NCI-H2107 treated with DMSO at 0.1 percent for 48 hours (cell line): Measurements from ENCODE around the gene PCED1A.
A peak's percentile ranks its signal among the peaks of the same experiment; 100 is the strongest.

ENCODE experiments used
- DNase-seq: peaks from one replicate; lab custom pipeline; 2025; ENCODE audit not compliant: unreplicated experiment; lab: John Stamatoyannopoulos, UW

PCED1A gene, protein sequence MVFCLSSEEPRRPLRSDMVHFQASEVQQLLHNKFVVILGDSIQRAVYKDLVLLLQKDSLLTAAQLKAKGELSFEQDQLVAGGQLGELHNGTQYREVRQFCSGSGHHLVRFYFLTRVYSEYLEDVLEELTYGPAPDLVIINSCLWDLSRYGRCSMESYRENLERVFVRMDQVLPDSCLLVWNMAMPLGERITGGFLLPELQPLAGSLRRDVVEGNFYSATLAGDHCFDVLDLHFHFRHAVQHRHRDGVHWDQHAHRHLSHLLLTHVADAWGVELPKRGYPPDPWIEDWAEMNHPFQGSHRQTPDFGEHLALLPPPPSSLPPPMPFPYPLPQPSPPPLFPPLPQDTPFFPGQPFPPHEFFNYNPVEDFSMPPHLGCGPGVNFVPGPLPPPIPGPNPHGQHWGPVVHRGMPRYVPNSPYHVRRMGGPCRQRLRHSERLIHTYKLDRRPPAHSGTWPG

DNA sequence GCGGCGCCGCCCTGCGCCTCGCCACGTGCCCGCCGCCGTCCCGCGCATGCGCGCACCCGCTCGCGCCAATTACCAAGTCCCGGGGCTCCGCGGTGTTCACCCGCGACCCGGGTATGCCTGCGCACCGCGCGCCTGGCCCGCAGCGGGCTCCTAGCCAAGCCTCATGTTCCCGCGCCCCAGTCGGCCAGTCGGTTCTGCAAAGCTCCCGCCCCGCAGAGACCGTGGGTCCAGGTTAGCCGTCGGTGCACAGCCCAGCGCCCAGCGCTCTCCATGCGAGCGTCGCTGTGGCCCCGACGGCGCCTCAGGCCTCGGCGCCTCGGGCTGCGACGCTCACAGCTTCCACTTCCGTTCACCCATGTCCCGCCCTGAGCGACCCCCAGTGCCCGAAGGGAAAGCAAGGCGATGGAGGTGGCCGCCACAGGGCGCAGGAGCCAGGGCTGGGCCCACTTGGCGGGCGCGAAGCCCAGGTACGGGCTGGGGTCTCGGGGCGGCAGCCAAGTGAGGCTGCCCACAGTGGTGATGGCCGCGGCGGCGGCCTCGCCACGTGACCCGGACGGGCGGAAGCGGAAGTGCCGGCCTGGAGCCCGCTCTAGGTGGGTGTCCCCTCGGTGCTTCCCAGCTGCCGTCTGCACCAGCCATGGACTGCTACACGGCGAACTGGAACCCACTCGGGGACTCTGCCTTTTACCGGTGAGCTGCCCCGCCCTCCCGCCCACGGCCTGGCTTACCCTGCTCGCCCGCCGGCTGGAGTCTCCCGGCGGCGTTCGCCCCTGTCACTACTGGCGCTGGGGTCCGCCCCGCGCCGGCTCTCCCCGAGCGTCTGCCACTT is at the start of gene PCED1A, which contains the start of gene VPS16:
TSS of gene PCED1A (minus strand) at position 518 of the 829 bp plus-strand sequence. CDS start 743 bp downstream, outside the sequence.
TSS of gene VPS16 (plus strand) at position 608 of the 829 bp plus-strand sequence. CDS start at position 638, 30 bp downstream.
- peak; percentile 14 for DNase-seq

DNA sequence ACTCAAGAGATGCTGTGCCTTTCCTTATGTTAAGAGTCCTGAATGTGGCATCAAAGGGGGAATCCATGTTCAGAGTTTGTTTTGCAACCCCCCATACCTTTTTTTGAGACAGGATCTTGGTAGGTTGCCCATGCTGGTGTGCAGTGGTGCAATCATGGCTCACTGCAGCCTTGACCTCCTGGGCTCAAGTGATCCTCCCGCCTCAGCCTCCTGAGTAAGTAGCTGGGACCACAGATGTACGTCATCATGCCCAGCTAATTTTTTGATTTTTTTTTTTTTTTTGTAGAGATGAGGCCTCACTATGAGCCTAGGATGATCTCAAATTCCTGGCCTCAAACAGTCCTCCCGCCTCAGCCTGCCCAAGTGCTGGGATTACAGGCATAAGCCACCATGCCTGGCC is 49.3 kb upstream of the PCED1A start:
- no peak for DNase-seq

DNA sequence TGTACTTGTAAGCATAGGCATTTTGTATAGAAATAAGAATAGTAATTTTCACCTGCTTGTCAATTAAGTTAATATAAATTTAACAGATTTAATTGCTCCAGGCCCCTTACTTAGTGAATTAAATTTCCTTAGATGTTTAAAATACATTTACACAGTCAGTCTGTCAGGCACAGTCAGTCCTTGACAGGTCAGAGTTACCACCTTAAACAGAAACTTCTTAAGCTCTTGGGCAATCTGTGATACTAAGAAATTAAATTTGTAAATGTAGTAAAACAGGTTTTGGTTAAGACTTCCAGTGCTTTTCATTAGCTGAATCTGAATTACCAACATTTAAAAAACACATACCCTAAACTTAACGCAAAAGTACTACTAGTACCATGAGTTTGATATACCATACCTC is 48.8 kb upstream of the PCED1A start:
- DNase-seq, result no peak

DNA sequence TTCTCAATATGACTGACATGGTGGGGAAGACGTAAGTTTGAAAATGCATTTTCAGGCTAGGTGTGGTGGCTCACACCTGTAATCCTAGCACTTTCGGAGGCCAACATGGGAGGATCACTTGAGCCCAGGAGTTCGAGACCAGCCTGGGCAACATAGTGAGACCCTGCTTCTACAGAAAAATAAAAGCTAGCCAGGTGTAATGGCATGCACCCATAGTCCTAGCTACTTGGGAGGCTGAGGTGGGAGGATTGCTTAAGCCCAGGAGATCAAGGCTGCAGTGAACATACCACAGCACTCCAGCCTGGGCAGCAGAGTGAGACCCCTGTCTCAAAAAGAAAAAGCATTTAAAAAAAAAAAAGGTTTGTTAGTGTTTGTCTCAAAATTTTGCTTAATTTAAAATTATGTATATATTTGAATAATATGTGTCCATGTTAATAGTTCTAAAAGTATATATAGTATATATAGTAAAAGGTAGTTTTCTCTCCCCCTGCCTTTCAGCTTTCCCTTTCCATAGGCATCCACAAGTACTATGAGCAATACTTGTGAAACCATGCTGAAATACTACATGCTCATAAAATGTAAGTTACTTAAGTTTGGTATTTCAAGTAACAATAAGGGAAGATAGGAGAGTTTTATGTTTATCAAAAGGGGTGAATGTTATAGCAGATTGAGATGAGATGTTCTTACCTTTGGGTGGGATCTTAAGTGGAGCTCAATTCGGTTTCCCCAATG is 47.9 kb upstream of the PCED1A start:
- no peak for DNase-seq

DNA sequence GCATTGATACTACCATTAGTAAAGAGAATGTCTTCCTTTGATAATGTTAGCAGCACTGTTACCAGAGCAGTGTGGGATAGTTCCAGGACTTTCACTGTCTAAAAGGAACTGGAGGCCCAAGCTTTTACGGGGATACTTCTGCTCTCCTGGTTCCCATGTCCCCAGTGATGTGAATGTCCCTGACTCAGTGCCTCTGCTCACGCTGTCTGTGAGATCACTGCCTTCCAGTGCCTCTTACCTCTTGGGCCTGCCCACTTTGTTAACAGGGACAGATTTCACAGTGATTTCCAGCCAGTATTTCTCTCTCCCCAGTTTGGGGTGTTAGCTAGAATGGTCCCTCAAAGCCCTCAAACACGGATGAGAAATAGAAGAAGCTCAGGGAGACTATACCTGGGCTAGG is 47.3 kb upstream of the PCED1A start:
- no peak for DNase-seq

DNA sequence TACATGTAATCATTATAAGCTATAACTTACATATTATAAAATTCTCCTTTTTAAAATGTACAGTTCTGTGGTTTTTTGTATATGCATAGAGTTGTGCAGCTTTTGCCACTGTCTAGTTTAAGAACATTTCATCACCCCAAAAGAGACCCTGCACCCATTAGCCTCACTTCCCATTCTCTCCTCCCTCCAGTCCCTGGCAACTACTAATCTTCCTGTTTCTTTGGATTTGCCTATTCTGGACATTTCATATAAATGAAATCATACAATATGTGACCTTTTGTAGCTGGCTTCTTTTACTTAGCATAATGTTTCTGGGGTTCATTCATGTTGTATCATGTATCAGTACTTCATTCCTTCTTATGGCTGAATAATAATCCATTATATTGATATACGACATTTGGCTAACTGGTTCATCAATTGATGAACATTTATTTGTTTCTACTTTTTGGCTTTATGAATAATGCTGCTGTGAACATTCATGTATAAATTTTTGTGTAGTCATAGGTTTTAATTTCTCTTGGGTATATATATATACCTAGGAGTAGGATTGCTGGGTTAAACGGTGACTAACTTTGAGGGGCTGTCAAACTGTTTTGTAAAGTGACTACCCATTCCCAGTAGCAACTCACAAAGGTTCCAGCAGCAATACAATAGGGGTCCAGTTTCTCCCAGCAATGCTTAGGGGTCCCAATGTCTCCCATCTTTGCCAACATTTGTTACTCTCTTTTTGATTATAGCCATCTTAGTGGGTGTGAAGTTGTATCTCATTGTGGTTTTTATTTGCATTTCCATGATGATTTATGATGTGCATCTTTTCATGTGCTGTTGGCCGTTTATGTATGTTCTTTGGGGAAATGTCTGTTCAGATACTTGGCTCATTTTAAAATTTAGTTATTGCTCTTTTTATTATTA is 43.5 kb upstream of the PCED1A start:
- no peak for DNase-seq

DNA sequence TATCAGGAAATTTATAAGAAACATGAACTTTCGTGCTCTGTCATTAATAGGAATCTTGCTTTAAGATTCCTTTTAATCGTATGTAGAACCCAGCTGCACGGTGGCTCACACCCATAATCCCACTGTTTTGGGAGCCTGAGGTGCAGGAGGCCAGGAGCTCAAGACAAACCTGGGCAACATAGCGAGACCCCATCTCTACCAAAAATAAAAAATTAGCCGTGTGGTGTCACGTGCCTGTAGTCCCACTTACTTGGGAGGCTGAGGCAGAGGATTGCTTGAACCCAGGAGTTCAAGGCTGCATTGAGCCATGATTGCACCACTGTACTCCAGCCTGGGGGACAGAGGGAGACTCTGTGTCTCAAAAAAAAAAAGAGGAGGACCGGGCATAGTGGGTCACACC is 40.2 kb upstream of the PCED1A start:
- DNase-seq, result no peak

DNA sequence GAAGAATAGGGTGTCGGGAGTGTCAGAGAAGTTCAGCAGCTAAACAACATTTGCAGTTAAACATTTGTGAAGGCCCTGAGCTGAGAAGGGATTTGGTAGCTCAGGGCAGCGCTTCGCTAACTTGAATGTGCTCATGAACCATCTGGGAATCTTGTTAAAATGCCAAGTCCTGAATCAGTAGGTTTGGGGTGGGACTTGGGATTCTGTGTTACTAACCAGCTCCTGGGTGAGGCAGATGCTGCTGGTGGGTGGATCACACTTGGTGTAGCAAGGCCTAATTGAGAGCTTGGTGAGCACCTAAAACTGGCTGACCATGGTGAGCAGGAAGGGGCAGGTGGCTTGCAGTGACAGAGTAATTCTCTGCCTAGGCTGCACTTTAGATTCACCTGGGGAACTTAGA is 38.7 kb upstream of the PCED1A start:
- no peak for DNase-seq

DNA sequence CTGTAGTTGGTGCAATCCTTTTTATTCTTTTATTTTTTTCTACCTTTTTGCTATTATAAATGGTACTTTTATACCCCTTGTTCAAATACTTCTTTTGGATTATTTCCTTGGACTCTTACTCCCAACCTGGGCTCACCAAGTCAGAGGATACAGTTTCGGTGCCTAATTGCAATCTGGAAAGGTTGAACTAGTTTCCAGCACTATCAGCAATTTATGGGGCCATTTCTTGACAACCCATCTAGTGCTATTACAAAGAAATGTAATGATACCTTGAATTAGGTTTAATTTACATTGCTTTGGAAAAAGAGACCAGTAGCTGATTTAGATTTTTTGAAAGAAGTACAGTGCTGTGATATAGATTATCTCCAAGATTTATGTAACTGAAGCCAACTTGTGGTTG is 38.1 kb upstream of the PCED1A start:
- no peak for DNase-seq

DNA sequence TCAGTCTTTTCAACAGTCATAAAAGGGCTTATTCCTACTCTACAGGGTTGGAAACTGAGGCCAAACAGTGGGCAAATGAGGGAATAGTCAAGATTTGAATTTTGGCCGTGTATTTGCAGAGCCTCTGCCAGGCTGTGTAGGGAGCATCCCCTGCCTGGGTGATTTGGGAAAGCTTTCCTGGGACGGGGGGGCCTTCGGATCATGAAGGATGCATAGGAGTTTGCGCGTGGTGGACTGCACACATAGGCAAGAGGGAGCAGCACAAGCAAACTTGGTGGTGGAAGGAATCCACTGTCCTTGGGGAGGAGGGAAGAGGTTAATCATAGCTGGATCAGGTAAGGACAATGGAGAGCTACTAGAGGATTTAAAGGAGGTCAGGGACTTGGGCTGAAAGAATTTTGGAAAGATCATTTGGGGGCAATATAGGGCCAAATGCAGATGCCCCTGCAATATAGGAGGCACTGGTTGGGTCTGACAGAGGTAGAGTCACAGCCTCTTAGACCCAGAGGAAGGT is 35.3 kb upstream of the PCED1A start:
- DNase-seq, result no peak

DNA sequence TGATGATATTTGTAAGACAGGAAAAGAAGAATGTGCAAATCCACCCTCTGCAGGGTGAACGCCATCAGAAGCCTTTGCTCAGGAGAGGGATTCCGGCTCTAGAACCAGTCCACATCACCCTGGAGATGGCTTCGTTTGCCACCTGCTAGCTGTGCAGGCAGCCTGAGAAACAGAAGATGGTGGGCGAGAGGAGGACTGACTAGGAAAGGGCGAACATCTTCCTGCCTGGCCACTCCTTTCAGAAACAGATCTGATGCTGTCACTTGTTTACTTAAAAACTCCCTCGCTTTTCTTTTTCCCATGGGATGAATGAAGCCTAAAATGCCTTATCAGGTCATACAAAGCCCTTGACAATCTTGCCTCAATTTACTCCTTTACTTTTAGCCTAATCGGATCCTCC is 34.0 kb upstream of the PCED1A start:
- no peak for DNase-seq

DNA sequence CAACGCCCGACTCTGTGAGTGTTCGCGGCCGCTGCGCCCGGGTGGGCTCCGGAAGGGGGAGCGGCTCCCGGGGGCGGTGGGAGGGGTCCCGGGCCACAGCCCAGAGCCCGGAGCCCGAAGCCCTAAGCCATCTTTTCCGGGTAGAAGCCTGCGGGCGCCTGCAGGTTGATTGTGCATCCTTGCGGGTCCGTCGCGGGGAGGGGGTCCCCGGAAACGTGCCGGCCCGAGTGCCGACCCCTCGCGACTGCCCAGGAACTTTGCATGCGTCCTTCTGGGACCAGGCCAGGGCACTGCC is 33.2 kb upstream of the PCED1A start:
- DNase-seq, result no peak

DNA sequence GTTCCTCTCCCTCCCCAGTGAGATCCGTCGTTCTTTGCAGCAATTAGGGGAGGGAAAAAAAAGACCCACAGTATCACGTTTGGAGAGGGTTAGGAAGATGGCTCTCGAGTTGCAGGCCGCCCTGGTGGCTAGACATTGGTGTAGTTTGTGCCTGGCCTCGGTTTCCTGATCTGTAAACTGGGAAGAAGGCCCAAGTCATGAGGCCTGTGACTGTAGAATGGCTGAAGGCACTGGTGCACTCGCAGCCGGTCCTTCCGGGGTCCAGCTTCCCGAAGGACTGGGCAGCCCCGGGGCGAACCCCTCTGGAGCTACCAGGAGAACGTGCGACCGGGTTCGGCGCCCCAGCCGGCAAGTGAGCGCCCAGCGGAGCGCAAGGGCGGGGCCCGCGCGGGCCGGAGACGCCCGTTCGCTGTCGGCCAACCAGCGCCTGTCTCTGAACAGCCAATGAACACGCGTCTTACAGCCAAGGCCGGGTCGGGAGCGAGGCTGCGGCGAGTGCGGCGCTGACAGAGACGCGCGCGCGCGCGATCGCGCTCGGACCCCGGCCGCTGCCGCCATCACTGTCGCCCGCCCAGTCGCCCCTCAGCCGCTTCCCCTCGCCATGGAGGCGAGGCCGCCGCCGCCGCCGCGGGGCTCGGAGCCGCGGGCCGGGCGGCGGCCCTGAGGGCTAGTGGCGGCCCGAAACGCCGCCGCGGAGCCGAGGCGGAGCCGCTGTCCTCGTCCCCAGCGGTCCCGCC is 32.7 kb upstream of the PCED1A start, which contains the start of gene PTPRA:
TSS of gene PTPRA (plus strand) at position 472 of the 737 bp plus-strand sequence. CDS start 90,797 bp downstream, outside the sequence.
- DNase-seq, result peak; percentile 24

DNA sequence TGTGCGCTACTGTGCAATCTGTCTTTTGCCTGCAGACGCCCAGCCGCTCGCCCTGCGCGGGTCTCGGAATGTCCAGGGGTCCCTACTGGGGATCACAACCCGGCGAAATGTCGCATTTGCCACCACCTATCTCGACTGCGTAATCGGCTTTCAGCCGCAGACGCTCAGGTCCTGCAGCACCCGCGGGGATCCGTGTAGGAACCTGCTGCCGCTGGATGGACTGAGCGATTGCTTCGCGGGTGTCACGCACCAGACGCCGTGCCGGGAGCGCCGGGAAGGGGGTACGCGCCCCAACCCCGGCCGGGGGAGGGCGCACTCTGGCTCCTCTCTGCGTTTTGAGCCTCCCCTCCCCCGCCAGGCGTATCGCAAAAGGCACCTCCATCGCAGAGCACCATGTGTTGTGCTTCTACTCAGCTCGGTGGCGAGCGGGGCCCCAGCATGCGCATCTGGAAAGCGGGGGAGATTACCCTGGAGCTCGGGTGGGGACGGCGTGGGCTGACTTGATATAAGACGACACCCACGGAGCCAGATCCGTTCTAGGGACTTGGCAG is 32.1 kb upstream of the PCED1A start:
- DNase-seq, result no peak

DNA sequence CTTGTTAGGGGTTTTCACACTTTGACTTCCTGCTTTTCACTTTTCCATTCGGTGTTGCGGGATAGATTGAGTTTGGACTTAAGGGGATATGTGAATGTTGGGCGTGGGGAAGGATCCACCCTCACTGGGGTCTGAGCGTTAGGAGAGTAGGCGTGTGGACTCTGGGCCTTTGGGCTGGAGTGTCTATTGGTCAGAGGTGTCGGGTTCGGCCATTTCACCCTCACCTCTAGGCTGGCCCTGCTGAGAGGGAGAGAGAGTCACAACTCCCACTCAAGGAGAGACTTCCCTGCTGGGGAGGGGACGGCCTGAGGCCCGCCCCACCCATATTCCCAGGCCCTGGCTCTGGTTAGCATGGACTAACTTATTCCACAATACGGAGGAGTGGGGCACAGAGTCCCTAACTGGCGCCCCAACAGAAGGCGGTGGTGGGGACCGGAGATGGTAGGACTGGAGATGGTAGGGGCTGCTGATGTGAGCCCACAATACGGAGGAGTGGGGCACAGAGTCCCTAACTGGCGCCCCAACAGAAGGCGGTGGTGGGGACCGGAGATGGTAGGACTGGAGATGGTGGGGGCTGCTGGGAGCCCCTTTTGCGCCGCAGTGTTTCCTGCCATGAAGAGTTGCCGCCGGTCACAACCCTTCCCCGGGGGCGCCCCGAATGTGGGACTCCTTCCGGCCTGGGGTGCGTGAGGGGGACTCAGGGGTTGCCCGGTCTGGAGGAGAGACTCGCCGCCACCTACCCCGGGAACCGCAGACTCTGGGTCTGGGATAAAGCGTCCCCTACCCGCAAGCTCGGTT is 31.4 kb upstream of the PCED1A start:
- no peak for DNase-seq

DNA sequence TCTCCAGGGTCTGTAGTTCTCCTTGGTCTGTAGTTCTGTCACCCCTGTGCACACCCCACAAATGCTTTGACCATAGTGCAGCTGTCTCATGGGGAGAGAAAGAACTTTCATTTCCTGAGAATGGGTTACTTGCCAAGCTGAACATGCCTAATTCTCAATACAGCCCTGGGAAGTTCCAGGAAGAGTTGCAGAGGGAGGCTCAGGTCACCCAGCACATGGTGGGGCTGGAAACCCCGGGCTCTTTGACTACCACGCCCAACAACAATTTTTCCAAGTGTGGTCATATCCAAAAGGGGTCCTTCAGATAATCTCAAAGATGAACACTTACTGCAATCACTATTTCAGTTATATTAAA is 30.6 kb upstream of the PCED1A start:
- no peak for DNase-seq

DNA sequence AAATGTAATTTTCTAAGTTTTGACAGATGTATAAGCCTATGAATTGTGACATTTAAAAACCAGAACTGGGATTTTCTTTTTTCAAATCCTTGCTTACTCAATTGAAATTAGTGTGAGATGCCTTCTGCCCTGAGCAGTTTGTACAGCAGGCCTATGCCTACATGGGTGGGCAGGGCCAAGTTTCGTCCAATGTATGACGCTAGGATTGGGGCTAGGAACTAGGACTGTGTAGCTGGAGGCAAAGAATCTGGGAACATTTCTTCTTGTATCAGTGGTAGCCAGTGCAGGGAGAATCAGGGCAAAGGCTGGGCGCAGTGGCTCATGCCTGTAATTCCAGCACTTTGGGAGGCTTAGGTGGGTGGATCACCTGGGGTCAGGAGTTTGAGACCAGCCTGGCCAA is 28.9 kb upstream of the PCED1A start:
- no peak for DNase-seq

DNA sequence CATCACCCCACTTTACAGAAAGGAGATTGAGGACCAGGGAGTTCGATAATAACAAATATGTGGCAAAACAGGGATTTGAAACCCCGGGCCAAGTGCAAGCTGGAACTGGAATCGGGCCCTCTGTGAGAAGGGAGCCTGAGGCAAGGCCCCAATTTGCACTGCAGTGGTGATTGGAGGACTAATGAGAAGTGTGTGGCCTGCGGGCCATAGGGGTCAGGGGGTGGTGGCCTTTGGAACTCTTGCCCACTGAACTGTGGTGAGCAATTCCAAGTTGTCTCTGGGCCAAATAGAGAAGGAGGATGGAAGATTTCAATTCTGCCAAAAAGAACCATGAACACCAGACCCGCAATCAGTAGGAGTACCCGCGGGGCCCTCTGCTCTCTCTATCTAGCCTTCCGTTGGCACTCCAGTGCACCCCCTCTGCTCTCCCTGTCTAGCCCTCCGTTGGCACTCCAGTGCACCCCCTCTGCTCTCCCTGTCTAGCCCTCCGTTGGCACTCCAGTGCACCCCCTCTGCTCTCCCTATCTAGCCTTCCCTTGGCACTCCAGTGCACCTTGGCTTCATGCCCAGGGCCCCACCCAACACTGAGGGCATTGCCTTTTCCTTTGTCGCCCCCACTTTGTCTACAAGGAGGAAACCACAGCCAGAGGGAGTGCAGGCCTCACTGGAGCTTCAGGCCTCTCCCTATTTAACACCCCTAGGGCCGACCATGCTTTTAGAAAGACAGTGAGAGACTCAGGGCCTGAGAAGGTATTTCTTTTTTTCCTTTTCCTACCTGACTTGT is 26.8 kb upstream of the PCED1A start:
- DNase-seq, result no peak
